Gastrocnemius medialis (tissue), 4 donors: ENCODE measurements around the gene SLC35E2B. TPM values are rescaled to one million over a fixed set of nuclear protein-coding genes. Genes with fewer than 3 reads are reported as not detected.

Experiments used
- ATAC-seq, 2 donors: fragments of 150-250 bp; one replicate each; pipeline ENCODE4 v1.9.1; 2016
- DNase-seq, 2 donors: peaks; one replicate each; pipeline ENCODE4 v3.0.0-alpha.2; 2019
- H3K27ac ChIP-seq, 4 donors: fragments of 200-600 bp; sonication (generic); 1 replicate in 1 of 4; 2 replicates in 3 of 4; pipeline ENCODE4 v1.5.1; 2016 to 2018; ENCODE audit warnings: mild to moderate bottlenecking in 2 of 4, moderate library complexity in 1 of 4
- H3K27me3 ChIP-seq, 3 donors: fragments of 200-600 bp; sonication (generic) in 2 of 3; 1 replicate in 1 of 3; 2 replicates in 2 of 3; pipeline versions ENCODE4 v1.5.1 to v1.6.0; 2016 to 2019; ENCODE audit warnings: mild to moderate bottlenecking in 1 of 3, moderate library complexity in 1 of 3
- H3K36me3 ChIP-seq, 2 donors: fragments of 200-600 bp; sonication (generic) in 1 of 2; one replicate each; pipeline ENCODE4 v1.5.1; 2017 to 2018
- H3K4me1 ChIP-seq, 2 donors: fragments of 200-600 bp; sonication (generic) in 1 of 2; one replicate each; pipeline ENCODE4 v1.5.1; 2016 to 2017; ENCODE audit warnings: mild to moderate bottlenecking in 2 of 2
- H3K4me3 ChIP-seq, 4 donors: fragments of 200-600 bp; sonication (generic) in 3 of 4; 1 replicate in 1 of 4; 2 replicates in 3 of 4; pipeline ENCODE4 v1.5.1; 2016 to 2019; ENCODE audit warnings: mild to moderate bottlenecking in 2 of 4
- H3K9me3 ChIP-seq, 3 donors: fragments of 200-600 bp; sonication (generic) in 2 of 3; 1 replicate in 1 of 3; 2 replicates in 2 of 3; pipeline ENCODE4 v1.5.1; 2016 to 2019
- POLR2A ChIP-seq, 2 donors: fragments of 450-650 bp; IDR thresholded peaks; one replicate each; pipeline ENCODE4 v1.6.1; 2017; ENCODE audit warnings: antibody characterized with exemption in 2 of 2, mild to moderate bottlenecking in 2 of 2, moderate library complexity in 2 of 2
- in situ Hi-C, 4 donors: fragments of 200-750 bp; cut with MboI; loops; one replicate each; pipeline versions ENCODE4 v1.15.0 to v1.8.0; 2017; ENCODE audit warnings: low sequenced_read_pairs in 4 of 4
- intact Hi-C: fragments of 100-400 bp; cut with DNase I; formaldehyde crosslinking; loops from one replicate; pipeline ENCODE4 v1.15.1; 2023; ENCODE audit warnings: low total_unique reads
- total RNA-seq, 4 donors: library from RNA; depleted of rRNA; stranded (reverse); fragments of >200 nt; gene quantifications; one replicate each; pipeline versions ENCODE4 v1.1.0 to v1.2.3, GENCODE V29; 2016
- TF ChIP-seq, protein P1 (sequence below), 5 experiments: fragments of 450-650 bp in 3 of 5; fragments of 200-600 bp in 2 of 5; sonication (generic) in 2 of 5; IDR thresholded peaks in 4 of 5; conservative IDR thresholded peaks in 1 of 5; 1 replicate in 4 of 5; 2 replicates in 1 of 5; pipeline ENCODE4 v1.5.1; 2016 to 2019; ENCODE audit warnings: antibody characterized with exemption in 5 of 5, mild to moderate bottlenecking in 3 of 5, moderate library complexity in 3 of 5

Gene SLC35E2B
- total RNA-seq, 4 donors from 2014 or later, result 13.5 to 21.8 (median 15.2) TPM

DNA sequence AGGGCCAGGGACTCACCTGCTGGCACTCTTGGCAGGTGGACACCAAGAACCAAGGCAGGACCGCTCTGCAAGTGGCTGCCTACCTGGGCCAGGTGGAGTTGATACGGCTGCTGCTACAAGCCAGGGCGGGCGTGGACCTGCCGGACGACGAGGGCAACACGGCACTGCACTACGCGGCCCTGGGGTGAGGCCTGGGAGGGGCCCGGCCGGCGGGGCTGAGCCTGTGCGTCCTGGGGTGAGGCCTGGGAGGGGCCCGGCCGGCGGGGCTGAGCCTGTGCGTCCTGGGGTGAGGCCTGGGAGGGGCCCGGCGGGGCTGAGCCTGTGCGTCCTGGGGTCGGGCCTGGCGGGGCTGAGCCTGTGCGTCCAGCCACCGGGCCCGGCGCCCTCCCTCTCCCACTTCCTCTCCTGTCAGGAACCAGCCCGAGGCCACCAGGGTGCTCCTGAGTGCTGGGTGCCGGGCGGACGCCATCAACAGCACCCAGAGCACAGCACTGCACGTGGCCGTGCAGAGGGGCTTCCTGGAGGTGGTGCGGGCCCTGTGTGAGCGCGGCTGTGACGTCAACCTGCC, 65.2 kb downstream of the SLC35E2B start:
- no peak overlapping the region for H3K4me3 ChIP-seq
- peaks cover 0 to 18% of the 10 kb centered on the region in 2 donors for H3K36me3 ChIP-seq
- peaks cover 9 to 20% of the 10 kb centered on the region in 2 donors for H3K4me1 ChIP-seq
- ATAC-seq (no peak), DNase-seq (no peak)
- peaks cover 0 to 7% (median 3%) of the 10 kb centered on the region in 3 donors for H3K27me3 ChIP-seq
- intact Hi-C loops, result no loop called here
- TF ChIP-seq, protein P1, sequence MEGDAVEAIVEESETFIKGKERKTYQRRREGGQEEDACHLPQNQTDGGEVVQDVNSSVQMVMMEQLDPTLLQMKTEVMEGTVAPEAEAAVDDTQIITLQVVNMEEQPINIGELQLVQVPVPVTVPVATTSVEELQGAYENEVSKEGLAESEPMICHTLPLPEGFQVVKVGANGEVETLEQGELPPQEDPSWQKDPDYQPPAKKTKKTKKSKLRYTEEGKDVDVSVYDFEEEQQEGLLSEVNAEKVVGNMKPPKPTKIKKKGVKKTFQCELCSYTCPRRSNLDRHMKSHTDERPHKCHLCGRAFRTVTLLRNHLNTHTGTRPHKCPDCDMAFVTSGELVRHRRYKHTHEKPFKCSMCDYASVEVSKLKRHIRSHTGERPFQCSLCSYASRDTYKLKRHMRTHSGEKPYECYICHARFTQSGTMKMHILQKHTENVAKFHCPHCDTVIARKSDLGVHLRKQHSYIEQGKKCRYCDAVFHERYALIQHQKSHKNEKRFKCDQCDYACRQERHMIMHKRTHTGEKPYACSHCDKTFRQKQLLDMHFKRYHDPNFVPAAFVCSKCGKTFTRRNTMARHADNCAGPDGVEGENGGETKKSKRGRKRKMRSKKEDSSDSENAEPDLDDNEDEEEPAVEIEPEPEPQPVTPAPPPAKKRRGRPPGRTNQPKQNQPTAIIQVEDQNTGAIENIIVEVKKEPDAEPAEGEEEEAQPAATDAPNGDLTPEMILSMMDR (IDR thresholded peaks at IDR 0.05 in 4 of 5, conservative IDR thresholded peaks at IDR 0.05 in 1 of 5), result no peak
- TF ChIP-seq POLR2A (IDR thresholded peaks at IDR 0.05), result no peak
- H3K27ac ChIP-seq, result no peak overlapping the region
- H3K9me3 ChIP-seq, result no peaks in the 10 kb centered on the region
- in situ Hi-C loops, result no loop called here

- Histone ChIP-seq H3K4me1 (peaks cover 18 to 29% of the 10 kb centered on the region in 2 donors), H3K9me3 (no peaks in the 10 kb centered on the region), H3K27me3 (peaks cover 0 to 2% (median 0%) of the 10 kb centered on the region in 3 donors), H3K27ac (no peak overlapping the region), H3K36me3 (peaks cover 0 to 18% of the 10 kb centered on the region in 2 donors), H3K4me3 (no peak overlapping the region)
- TF ChIP-seq POLR2A (IDR thresholded peaks at IDR 0.05), result no peak
- TF ChIP-seq, protein P1 (IDR thresholded peaks at IDR 0.05 in 4 of 5, conservative IDR thresholded peaks at IDR 0.05 in 1 of 5), result no peak
- ATAC-seq, result no peak
- intact Hi-C loops, result no loop called here
- no peak for DNase-seq
- in situ Hi-C loops, result no loop called here
These were observed 66.1 kb downstream of the SLC35E2B start for GRCh38 chr1:1626207-1627141.

DNA sequence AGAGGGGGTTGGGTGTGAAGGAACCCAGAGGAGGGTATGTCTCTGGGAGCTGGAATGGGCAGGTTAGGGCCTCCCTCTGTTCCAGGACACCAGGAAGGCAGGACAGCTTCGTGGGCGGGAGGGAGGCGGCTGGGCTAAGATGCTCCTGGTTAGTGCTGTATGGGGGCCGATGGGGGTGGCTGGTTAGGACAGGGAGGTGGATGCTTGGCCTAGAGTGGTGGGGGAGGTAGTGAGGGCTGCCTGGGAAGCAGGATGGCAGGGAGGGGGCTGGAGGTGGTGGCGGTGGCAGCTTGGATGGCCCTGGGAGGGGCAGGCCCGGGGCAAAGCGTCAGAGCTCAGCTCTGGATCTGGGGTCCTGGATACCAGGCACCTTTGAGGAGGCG, 66.8 kb downstream of the SLC35E2B start:
- no peak overlapping the region for H3K4me3 ChIP-seq
- H3K27ac ChIP-seq, result no peak overlapping the region
- in situ Hi-C loops, result no loop called here
- ATAC-seq (no peak), DNase-seq (no peak)
- peaks cover 0 to 18% of the 10 kb centered on the region in 2 donors for H3K36me3 ChIP-seq
- TF ChIP-seq, protein P1 (IDR thresholded peaks at IDR 0.05 in 4 of 5, conservative IDR thresholded peaks at IDR 0.05 in 1 of 5), result no peak
- intact Hi-C loops, result no loop called here
- H3K9me3 ChIP-seq, result no peaks in the 10 kb centered on the region
- H3K4me1 ChIP-seq, result peaks cover 24 to 36% of the 10 kb centered on the region in 2 donors
- no peaks in the 10 kb centered on the region for H3K27me3 ChIP-seq

GRCh38 chr1:1625404-1625775, 67.2 kb downstream of the SLC35E2B start:
- H3K27me3 ChIP-seq, result no peaks in the 10 kb centered on the region
- H3K9me3 ChIP-seq, result no peaks in the 10 kb centered on the region
- in situ Hi-C loops (no loop called here), intact Hi-C loops (no loop called here)
- TF ChIP-seq POLR2A (IDR thresholded peaks at IDR 0.05), result no peak
- TF ChIP-seq, protein P1 (IDR thresholded peaks at IDR 0.05 in 4 of 5, conservative IDR thresholded peaks at IDR 0.05 in 1 of 5), result no peak
- H3K4me1 ChIP-seq, result peaks cover 29 to 36% of the 10 kb centered on the region in 2 donors
- peak overlapping the region in 1 of 4 donors; percentile 25 for H3K27ac ChIP-seq
- peaks cover 0 to 18% of the 10 kb centered on the region in 2 donors for H3K36me3 ChIP-seq
- no peak for DNase-seq
- H3K4me3 ChIP-seq, result no peak overlapping the region
- no peak for ATAC-seq
